DMS 273 treated with DMSO at 0.1 percent for 48 hours (cell line): Measurements from ENCODE around the gene CCL13.

Experiments
- DNase-seq: peaks from one replicate; lab custom pipeline; 2025; lab: John Stamatoyannopoulos, UW

CCL13 gene

GRCh38 chr17:34384822-34385605 is 28.7 kb downstream of the CCL13 start:
- DNase-seq: no peak

- DNase-seq: no peak
Measured at GRCh38 chr17:34386343-34386696, 30.0 kb downstream of the CCL13 start.

- no peak for DNase-seq
Measured at GRCh38 chr17:34386697-34387550, 30.6 kb downstream of the CCL13 start.

- no peak for DNase-seq
Measured at GRCh38 chr17:34387566-34387965, 31.3 kb downstream of the CCL13 start.

- no peak for DNase-seq
Measured at GRCh38 chr17:34389126-34389750, 33.0 kb downstream of the CCL13 start.

- no peak for DNase-seq
Measured at GRCh38 chr17:34390649-34391048, 34.4 kb downstream of the CCL13 start.

- no peak for DNase-seq
Measured at GRCh38 chr17:34391241-34391640, 35.0 kb downstream of the CCL13 start.

GRCh38 chr17:34393401-34393800 is 37.1 kb downstream of the CCL13 start:
- no peak for DNase-seq

GRCh38 chr17:34397265-34397664 is 41.0 kb downstream of the CCL13 start:
- DNase-seq: no peak

- DNase-seq: no peak
Measured at GRCh38 chr17:34398990-34399389, 42.7 kb downstream of the CCL13 start.

GRCh38 chr17:34399725-34400124 is 43.4 kb downstream of the CCL13 start:
- DNase-seq: no peak

GRCh38 chr17:34400301-34400931 is 44.1 kb downstream of the CCL13 start:
- no peak for DNase-seq

GRCh38 chr17:34401165-34401564 is 44.9 kb downstream of the CCL13 start:
- no peak for DNase-seq

GRCh38 chr17:34403006-34403405 is 46.7 kb downstream of the CCL13 start:
- DNase-seq: no peak

GRCh38 chr17:34406226-34406625 is 49.9 kb downstream of the CCL13 start:
- DNase-seq: no peak
